ENCODE data around the gene ZKSCAN7. TPM values are rescaled to one million over a fixed set of nuclear protein-coding genes. Genes with fewer than 3 reads are reported as not detected.
"Not testable (repeated sequence)": the region's sequence is repeated elsewhere in the genome, so short reads cannot be mapped to it uniquely, and the experiment has no call there.

The ZKSCAN7 gene
- total RNA-seq, 1 experiment from 2014 or later, result 2.2 TPM

DNA sequence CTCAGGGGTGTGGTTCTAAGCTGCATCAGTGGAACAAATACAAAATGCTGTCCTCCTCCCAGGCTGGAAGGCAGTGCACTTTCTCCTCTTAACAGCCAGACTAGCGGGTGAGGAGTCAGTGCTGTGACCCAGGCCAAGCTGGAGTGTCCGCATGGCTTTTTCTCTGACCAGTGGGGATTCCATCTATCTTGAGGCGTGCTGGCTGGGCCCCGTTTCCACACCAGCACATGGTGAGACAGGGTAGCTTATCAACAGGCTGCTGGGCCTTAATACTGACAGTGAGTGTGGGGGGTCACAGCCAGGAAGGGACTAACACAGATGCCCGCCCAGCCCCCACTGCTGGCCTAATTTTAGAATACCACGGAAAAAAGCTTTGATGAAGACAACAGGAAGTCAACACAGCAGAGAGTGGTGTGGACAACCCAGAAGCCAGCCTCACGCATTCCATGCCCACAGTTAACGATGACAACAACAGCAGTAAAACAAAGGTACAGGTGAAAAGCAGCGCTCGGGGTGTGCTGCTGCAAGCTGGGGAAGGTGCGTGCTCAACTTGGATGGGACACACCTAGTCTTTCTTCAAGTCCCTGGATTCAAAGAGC lies 22.5 kb downstream of the ZKSCAN7 start:
- DNase-seq (ENCODE audit: low read depth), result not testable (repeated sequence)

DNA sequence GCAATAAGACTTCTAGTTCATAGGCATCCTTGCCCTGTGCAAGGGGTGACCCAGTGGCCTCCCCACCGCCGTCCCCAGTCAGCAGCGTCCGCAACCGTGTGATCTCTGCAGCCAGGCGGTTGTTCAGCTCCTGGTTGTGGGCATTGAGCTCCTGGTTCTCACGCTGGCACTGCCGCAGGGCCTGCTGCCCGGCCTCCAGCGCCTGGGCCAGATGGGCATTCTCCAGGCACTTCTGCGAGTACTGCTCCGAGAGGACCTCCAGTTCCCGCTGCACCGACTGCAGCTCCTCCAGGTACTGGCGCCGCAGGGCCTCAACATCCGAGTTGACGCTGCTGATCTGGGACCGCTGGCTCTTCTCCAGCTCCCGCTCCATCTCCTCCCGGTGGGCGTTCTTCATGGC lies 23.3 kb downstream of the ZKSCAN7 start:
- not testable (repeated sequence) for DNase-seq (ENCODE audit: low read depth)

- not testable (repeated sequence) for DNase-seq (ENCODE audit: low read depth)
These were observed 24.0 kb downstream of the ZKSCAN7 start for GRCh38 chr3:44578924-44579515.

GRCh38 chr3:44579749-44580148 lies 24.8 kb downstream of the ZKSCAN7 start:
- DNase-seq (ENCODE audit: low read depth), result not testable (repeated sequence)

GRCh38 chr3:44580971-44581370 lies 26.0 kb downstream of the ZKSCAN7 start:
- not testable (repeated sequence) for DNase-seq (ENCODE audit: low read depth)

GRCh38 chr3:44584646-44585501 lies 29.9 kb downstream of the ZKSCAN7 start, which contains the start of gene ZNF660:
ZNF660 (plus strand) TSS chr3:44584964; CDS start chr3:44594194, 9,230 bp downstream.
- peak; percentile 65 for DNase-seq (ENCODE audit: low read depth)

DNA sequence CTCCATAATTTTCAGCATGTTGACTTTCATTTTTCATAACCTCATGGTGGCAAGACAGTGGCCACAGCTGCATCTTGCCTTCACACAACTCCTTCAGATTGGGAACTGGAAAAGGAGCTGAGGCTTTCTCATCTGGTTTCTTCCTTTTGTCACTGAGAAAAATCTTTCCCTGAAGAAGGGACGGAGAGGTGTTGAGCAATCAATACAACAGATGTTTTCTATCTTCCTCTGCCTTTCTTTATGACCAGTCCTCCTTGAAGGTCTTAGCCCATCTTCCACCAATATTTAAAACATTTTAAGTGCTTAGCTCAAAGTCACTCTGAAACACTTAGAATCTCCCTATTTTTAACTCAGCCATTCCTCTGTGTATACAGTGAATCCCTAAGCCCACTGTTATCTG lies 41.6 kb downstream of the ZKSCAN7 start:
- DNase-seq (ENCODE audit: low read depth), result no peak

DNA sequence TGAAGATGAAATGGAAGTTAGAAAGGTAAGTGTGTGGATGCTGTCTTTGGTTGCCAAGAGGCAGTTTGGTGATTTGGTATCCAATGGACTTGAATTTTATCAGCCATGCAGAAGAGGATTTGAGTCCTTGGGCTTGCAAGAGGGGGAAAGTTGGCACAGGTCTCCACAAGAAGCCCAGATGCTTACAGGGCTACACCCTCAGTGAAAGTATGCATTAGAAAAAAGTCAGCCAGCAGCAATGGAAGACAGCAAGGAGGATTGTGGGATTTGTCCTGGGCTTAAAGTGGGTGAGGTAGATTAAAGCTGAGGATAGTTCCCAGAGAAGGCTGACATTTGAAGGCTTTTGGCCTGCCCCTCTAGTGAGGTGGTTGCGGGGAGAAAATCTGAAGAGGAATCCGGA lies 46.8 kb downstream of the ZKSCAN7 start:
- DNase-seq (ENCODE audit: low read depth), result no peak

DNA sequence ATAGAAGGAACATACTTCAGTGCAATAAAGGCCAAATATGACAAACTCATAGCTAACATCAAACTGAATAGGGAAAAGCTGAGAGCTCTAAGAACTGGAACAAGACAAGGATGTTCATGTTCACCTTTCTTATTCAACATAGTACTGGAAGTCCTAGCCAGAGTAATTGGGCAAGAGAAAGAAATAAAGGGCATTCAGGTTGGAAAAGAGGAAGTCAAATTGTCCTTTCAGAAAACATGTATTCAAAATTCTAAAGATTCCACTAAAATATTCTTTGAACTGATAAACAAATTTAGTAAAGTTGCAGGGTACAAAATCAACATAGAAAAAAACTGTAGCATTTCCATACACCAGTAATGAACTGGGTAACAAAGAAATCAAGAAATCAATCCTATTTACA lies 57.7 kb downstream of the ZKSCAN7 start:
- no peak for DNase-seq (ENCODE audit: low read depth)

Other genes with a start within 250 kb of the ZKSCAN7 start
- 14.2 and 20.4 TPM in 2 replicates for gene TCAIM, start 216.4 kb upstream of the ZKSCAN7 start, total RNA-seq (2014; rRNA removed; shearing (Covaris generic))
- 2.6 and 4.9 TPM in 2 replicates for gene ZNF445, start 77.5 kb upstream of the ZKSCAN7 start, total RNA-seq (2014; rRNA removed; shearing (Covaris generic))
- 0.60 and 0.91 TPM in 2 replicates for gene ZNF660, start 29.8 kb downstream of the ZKSCAN7 start, total RNA-seq (2014; rRNA removed; shearing (Covaris generic))
- 11.1 and 12.8 TPM in 2 replicates for gene ZNF197, start 69.8 kb downstream of the ZKSCAN7 start, total RNA-seq (2014; rRNA removed; shearing (Covaris generic))
- 13.7 and 17.4 TPM in 2 replicates for gene ZNF35, start 93.5 kb downstream of the ZKSCAN7 start, total RNA-seq (2014; rRNA removed; shearing (Covaris generic))
- 3.6 and 5.7 TPM in 2 replicates for gene ZNF502, start 157.5 kb downstream of the ZKSCAN7 start, total RNA-seq (2014; rRNA removed; shearing (Covaris generic))
- 1.3 and 2.7 TPM in 2 replicates for gene ZNF501, start 174.4 kb downstream of the ZKSCAN7 start, total RNA-seq (2014; rRNA removed; shearing (Covaris generic))
- gene KIAA1143, start 206.4 kb downstream of the ZKSCAN7 start, total RNA-seq (2014; rRNA removed; shearing (Covaris generic)), result 17.5 and 21.8 TPM in 2 replicates
- gene KIF15, start 206.6 kb downstream of the ZKSCAN7 start, total RNA-seq (2014; rRNA removed; shearing (Covaris generic)), result 20.4 and 38.3 TPM in 2 replicates

Measured in Daoy (cell line).